ENCODE measurements around the gene ANKMY1. TPM values are rescaled to one million over a fixed set of nuclear protein-coding genes. Genes with fewer than 3 reads are reported as not detected.

The ANKMY1 gene
- total RNA-seq, 1 donor = 5.2 TPM

GRCh38 chr2:240451108-240451611, 106.6 kb downstream of the ANKMY1 start:
- no peak for DNase-seq (ENCODE audit: low read depth)
- no peak for TF ChIP-seq CTCF (IDR thresholded peaks at IDR 0.05; ENCODE audit: insufficient read depth, low read depth, low read length)
- H3K4me3 ChIP-seq (ENCODE audit: low read depth, low read length) = no peak overlapping the region

GRCh38 chr2:240450532-240451107, 107.2 kb downstream of the ANKMY1 start:
- no peak for TF ChIP-seq CTCF (IDR thresholded peaks at IDR 0.05; ENCODE audit: insufficient read depth, low read depth, low read length)
- DNase-seq (ENCODE audit: low read depth) = no peak

GRCh38 chr2:240449764-240450531, 107.8 kb downstream of the ANKMY1 start:
- DNase-seq (ENCODE audit: low read depth) = peak; percentile 29
- H3K4me3 ChIP-seq (ENCODE audit: low read depth, low read length) = no peak overlapping the region
- TF ChIP-seq CTCF (IDR thresholded peaks at IDR 0.05; ENCODE audit: insufficient read depth, low read depth, low read length) = no peak

More at GRCh38 chr2:240450532-240451107, 107.2 kb downstream of the ANKMY1 start:
- no peak overlapping the region for H3K4me3 ChIP-seq (ENCODE audit: low read depth, low read length)

GRCh38 chr2:240448387-240449274, 109.2 kb downstream of the ANKMY1 start:
- no peak overlapping the region for H3K4me3 ChIP-seq (ENCODE audit: low read depth, low read length)
- no peak for DNase-seq (ENCODE audit: low read depth)
- TF ChIP-seq CTCF (IDR thresholded peaks at IDR 0.05; ENCODE audit: insufficient read depth, low read depth, low read length) = no peak

GRCh38 chr2:240447934-240448333, 109.9 kb downstream of the ANKMY1 start:
- H3K4me3 ChIP-seq (ENCODE audit: low read depth, low read length) = no peak overlapping the region
- TF ChIP-seq CTCF (IDR thresholded peaks at IDR 0.05; ENCODE audit: insufficient read depth, low read depth, low read length) = no peak
- no peak for DNase-seq (ENCODE audit: low read depth)

GRCh38 chr2:240447331-240447730, 110.5 kb downstream of the ANKMY1 start:
- no peak for TF ChIP-seq CTCF (IDR thresholded peaks at IDR 0.05; ENCODE audit: insufficient read depth, low read depth, low read length)
- no peak for DNase-seq (ENCODE audit: low read depth)
- H3K4me3 ChIP-seq (ENCODE audit: low read depth, low read length) = no peak overlapping the region
